Upper lobe of left lung (tissue), 6 donors: ENCODE data around the gene EFNB2. TPM values are rescaled to one million over a fixed set of nuclear protein-coding genes. Genes with fewer than 3 reads are reported as not detected.

Source experiments
- ATAC-seq, 2 donors: fragments of 200-7000 bp; cut with Tn5 transposase; one replicate each; pipeline ENCODE4 v1.9.1; 2022; ENCODE audit warnings: mild to moderate bottlenecking in 2 of 2, moderate library complexity in 2 of 2; ENCODE audit not compliant: low FRiP score in 2 of 2
- DNase-seq, 2 donors: peaks; one replicate each; pipeline ENCODE4 v3.0.0-alpha.2; 2019 to 2020
- H3K27ac ChIP-seq, 4 donors: fragments of 200-600 bp; sonication (generic); one replicate each; pipeline ENCODE4 v1.5.1; 2016 to 2019
- H3K27me3 ChIP-seq, 4 donors: fragments of 200-600 bp; sonication (generic); one replicate each; pipeline ENCODE4 v1.5.1; 2017 to 2019
- H3K36me3 ChIP-seq, 4 donors: fragments of 200-600 bp; sonication (generic); one replicate each; pipeline ENCODE4 v1.5.1; 2016 to 2019
- H3K4me1 ChIP-seq, 4 donors: fragments of 200-600 bp; sonication (generic); one replicate each; pipeline ENCODE4 v1.5.1; 2018 to 2019
- H3K4me3 ChIP-seq, 4 donors: fragments of 200-600 bp; sonication (generic); one replicate each; pipeline ENCODE4 v1.5.1; 2017 to 2019; ENCODE audit warnings: mild to moderate bottlenecking in 2 of 4, moderate library complexity in 1 of 4
- H3K9me3 ChIP-seq, 4 donors: fragments of 200-600 bp; sonication (generic); one replicate each; pipeline ENCODE4 v1.5.1; 2018 to 2019
- EP300 ChIP-seq, 4 donors: sonication (generic); formaldehyde crosslinking; IDR thresholded peaks; one replicate each; pipeline ENCODE4 v1.5.1; 2017; ENCODE audit warnings: antibody characterized with exemption in 4 of 4, control low read depth in 2 of 4
- POLR2A ChIP-seq, 4 donors: fragments of 450-650 bp; IDR thresholded peaks; one replicate each; pipeline ENCODE4 v1.5.1; 2016 to 2017; ENCODE audit warnings: antibody characterized with exemption in 4 of 4, mild to moderate bottlenecking in 2 of 4
- POLR2AphosphoS5 ChIP-seq, 2 donors: sonication (generic); formaldehyde crosslinking; IDR thresholded peaks; one replicate each; pipeline ENCODE4 v1.5.1; 2017; ENCODE audit warnings: antibody characterized with exemption in 2 of 2
- WGBS, 2 donors: methylation state at CpG; one replicate each; pipeline ENCODE4 v1.1.5; 2017 to 2018; 5-methylcytosine and 5-hydroxymethylcytosine counted together
- total RNA-seq, 6 donors: library from RNA; depleted of rRNA in 4 of 6; stranded (reverse); fragments of >200 nt in 4 of 6; gene quantifications; one replicate each; pipeline versions ENCODE4 v1.1.0 to v1.2.1, GENCODE V29; 2016 to 2021
- TF ChIP-seq, protein P1 (sequence below), 6 experiments: fragments of 450-650 bp in 4 of 6; fragments of 200-600 bp in 2 of 6; sonication (generic) in 2 of 6; IDR thresholded peaks; one replicate each; pipeline ENCODE4 v1.5.1; 2016 to 2019; ENCODE audit warnings: antibody characterized with exemption in 6 of 6
- donor health status: DM: no; HTN: no; CAD: no; lungs with moderate emphysema.
- donor health status: DM: no; HTN: yes; CAD: no; lungs with severe emphysema.

EFNB2 gene
- total RNA-seq, 6 donors from 2014 or later: 23.0 to 45.7 (median 30.9) TPM

DNA sequence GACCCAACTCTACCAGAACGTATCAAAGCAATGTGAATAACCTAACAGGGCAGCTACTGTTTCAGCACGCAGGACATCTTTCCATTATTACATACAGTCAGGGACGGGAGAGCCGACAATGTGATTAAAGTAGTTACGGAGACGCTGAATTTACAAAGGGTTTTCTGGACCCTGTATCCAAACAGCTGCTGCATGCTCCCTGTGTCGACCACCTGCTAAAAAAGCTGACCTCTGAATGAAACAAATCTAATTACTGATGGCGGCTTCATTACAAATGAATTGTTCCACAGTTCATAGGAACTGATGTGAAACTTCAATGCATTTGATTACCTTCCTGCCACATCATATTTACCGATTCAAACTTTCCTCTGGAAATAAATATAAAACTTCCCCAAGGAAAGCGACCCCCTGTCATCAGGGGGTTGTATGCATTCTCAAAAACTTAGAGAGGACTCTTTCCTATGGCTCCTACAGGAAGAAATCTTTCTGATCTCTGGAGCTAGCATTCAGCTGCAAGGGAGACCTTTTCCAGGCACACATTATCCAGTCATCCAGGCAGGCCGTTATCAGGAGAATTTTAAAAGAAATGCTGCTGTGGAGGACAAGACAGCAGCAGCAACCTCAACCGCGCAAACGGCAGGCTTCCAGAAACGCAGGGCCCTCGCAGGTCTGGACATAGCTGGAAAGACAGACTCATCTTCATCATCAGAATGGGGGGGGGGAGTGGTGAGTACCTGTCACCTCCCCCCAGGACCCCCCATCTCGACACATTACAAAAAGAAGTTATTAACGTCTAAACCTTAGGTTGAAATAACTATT is 3.1 kb downstream of the EFNB2 start:
- Histone ChIP-seq H3K4me3 (peak overlapping the region; percentile 8 to 88 (median 77)), H3K27ac (peak overlapping the region in 3 of 4 donors; percentile 69 to 92 (median 89)), H3K4me1 (peaks cover 13 to 64% (median 16%) of the 10 kb centered on the region in 4 donors), H3K27me3 (peaks cover 0 to 11% (median 1%) of the 10 kb centered on the region in 4 donors), H3K9me3 (no peaks in the 10 kb centered on the region), H3K36me3 (no peaks in the 10 kb centered on the region)
- ATAC-seq (no peak), DNase-seq (no peak)
- no peak for TF ChIP-seq POLR2A (IDR thresholded peaks at IDR 0.05)
- TF ChIP-seq, protein P1, sequence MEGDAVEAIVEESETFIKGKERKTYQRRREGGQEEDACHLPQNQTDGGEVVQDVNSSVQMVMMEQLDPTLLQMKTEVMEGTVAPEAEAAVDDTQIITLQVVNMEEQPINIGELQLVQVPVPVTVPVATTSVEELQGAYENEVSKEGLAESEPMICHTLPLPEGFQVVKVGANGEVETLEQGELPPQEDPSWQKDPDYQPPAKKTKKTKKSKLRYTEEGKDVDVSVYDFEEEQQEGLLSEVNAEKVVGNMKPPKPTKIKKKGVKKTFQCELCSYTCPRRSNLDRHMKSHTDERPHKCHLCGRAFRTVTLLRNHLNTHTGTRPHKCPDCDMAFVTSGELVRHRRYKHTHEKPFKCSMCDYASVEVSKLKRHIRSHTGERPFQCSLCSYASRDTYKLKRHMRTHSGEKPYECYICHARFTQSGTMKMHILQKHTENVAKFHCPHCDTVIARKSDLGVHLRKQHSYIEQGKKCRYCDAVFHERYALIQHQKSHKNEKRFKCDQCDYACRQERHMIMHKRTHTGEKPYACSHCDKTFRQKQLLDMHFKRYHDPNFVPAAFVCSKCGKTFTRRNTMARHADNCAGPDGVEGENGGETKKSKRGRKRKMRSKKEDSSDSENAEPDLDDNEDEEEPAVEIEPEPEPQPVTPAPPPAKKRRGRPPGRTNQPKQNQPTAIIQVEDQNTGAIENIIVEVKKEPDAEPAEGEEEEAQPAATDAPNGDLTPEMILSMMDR (IDR thresholded peaks at IDR 0.05): no peak
- TF ChIP-seq POLR2AphosphoS5 (IDR thresholded peaks at IDR 0.05): no peak
- TF ChIP-seq EP300 (IDR thresholded peaks at IDR 0.05): no peak
- 18 to 26% methylated on average over 18 of the region's 18 CpGs for WGBS, 2 donors

DNA sequence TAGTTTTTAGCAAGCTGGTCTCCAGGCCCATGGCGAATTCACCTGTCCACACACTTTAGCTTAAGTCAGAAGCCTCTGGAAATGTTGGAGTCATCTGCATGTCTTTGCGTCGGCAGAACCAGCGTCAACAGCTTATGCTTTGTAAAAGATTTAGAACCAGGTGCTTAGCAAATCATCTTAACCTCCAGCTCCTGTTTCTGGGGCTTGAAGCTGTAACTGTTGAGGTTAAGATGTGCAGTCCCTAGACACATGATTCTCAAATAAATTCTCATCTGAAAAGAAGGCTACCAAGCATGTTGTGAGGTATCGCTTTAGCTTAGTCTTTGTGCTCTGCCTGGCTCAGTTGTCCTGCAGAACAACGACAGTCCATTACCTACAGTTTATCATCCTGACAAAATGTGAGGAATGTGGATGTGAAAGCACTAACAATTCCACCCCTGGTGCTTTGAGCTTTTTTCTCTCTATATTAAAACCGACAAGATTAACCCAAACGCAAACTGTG is 4.4 kb downstream of the EFNB2 start:
- H3K4me1 ChIP-seq: peaks cover 13 to 67% (median 22%) of the 10 kb centered on the region in 4 donors
- peak overlapping the region; percentile 57 to 92 (median 70) for H3K27ac ChIP-seq
- no peaks in the 10 kb centered on the region for H3K36me3 ChIP-seq
- peaks cover 0 to 11% (median 1%) of the 10 kb centered on the region in 4 donors for H3K27me3 ChIP-seq
- TF ChIP-seq EP300 (IDR thresholded peaks at IDR 0.05) (no peak), POLR2A (IDR thresholded peaks at IDR 0.05) (no peak), POLR2AphosphoS5 (IDR thresholded peaks at IDR 0.05) (no peak)
- TF ChIP-seq, protein P1 (IDR thresholded peaks at IDR 0.05): no peak
- WGBS, 2 donors: 45 to 51% methylated on average over 8 of the region's 8 CpGs
- DNase-seq (no peak), ATAC-seq (no peak)
- peak overlapping the region in 3 of 4 donors; percentile 68 to 88 (median 86) for H3K4me3 ChIP-seq
- H3K9me3 ChIP-seq: no peaks in the 10 kb centered on the region

DNA sequence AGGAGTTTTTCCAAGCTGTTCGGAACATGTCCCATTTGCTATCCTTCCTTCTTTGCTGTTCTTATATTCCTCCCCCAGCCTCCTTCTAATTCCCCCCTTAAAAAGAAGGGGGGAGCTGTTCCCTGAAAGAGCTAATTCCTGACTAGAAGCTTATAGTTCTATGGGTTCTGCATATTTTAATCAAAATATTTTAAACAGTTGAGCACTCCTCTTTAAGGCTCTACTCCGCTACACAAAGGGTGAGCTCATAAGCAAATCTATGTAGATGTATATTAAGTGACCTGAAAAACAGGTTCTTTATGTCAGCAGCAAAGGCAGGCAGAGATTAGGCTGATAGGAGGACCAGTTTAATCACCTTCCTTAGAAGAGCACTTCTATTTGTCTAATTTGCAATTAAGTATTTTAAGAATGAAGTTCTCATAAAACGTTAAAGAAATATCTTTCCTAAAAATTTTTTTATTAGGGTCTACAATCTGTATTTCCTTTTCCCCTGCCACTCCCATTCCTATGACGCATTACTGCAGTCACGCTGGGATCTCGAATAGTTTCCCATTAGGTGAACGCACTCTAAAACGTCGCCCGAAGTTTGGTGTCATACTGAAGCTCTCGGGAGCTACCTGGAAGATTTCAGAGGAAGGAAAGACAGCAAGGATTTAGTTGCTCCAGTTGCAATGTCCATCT is 5.2 kb downstream of the EFNB2 start:
- no peaks in the 10 kb centered on the region for H3K9me3 ChIP-seq
- ATAC-seq (no peak), DNase-seq (peak in 1 of 2 donors; percentile 46)
- H3K4me3 ChIP-seq: peak overlapping the region in 2 of 4 donors; percentile 68 to 88
- TF ChIP-seq EP300 (IDR thresholded peaks at IDR 0.05) (no peak), POLR2A (IDR thresholded peaks at IDR 0.05) (peak in 1 of 4 donors; percentile 32), POLR2AphosphoS5 (IDR thresholded peaks at IDR 0.05) (peak in 1 of 2 donors; percentile 26)
- TF ChIP-seq, protein P1 (IDR thresholded peaks at IDR 0.05): no peak
- H3K36me3 ChIP-seq: no peaks in the 10 kb centered on the region
- 43 to 54% methylated on average over 11 of the region's 11 CpGs for WGBS, 2 donors
- peak overlapping the region; percentile 57 to 92 (median 70) for H3K27ac ChIP-seq
- peaks cover 13 to 70% (median 27%) of the 10 kb centered on the region in 4 donors for H3K4me1 ChIP-seq
- H3K27me3 ChIP-seq: peaks cover 0 to 11% (median 1%) of the 10 kb centered on the region in 4 donors

DNA sequence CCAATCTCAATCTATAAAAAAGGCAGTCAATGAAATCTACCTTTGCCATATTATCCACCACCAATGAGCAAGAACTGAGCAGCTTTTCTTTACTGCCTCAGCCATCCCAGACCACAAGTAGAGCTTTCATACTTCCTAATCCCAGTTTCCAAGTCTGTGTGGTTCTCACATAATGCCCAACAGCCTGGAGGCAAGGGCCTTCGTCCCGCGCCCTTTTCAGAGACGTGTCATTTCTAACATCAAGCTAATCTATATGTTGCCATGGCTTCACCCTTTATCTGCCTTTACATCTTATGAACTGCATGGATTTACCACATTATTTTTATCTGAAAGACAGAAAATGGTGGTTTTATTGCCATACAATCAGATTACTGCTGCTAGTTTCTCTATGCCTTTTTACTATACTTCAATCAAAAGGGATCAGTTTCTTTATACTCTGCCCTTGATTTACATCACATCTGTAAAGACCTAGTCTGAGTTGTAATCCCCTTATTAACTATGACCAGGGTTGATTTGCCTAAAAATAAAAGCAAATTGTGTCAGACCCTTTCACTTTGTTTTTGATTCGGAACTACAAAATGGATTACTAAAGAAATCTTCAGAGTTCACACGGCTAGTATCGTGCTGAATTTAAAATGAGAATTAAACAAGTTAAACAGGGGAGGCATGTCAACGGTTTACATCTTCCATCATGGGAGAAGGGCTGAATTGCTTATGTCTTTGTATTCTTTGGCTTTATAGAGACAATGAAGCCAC is 5.9 kb downstream of the EFNB2 start:
- 55 to 61% methylated on average over 8 of the region's 8 CpGs for WGBS, 2 donors
- H3K36me3 ChIP-seq: no peaks in the 10 kb centered on the region
- DNase-seq: no peak

More for the DNA sequence above, 5.9 kb downstream of the EFNB2 start:
- Histone ChIP-seq H3K27me3 (peaks cover 0 to 8% (median 1%) of the 10 kb centered on the region in 4 donors), H3K4me1 (peaks cover 13 to 64% (median 28%) of the 10 kb centered on the region in 4 donors), H3K27ac (peak overlapping the region; percentile 43 to 92 (median 64)), H3K9me3 (no peaks in the 10 kb centered on the region), H3K4me3 (peak overlapping the region in 2 of 4 donors; percentile 68 to 88)
- ATAC-seq: no peak
- TF ChIP-seq, protein P1 (IDR thresholded peaks at IDR 0.05): no peak
- TF ChIP-seq EP300 (IDR thresholded peaks at IDR 0.05) (no peak), POLR2AphosphoS5 (IDR thresholded peaks at IDR 0.05) (no peak), POLR2A (IDR thresholded peaks at IDR 0.05) (no peak)
